Stimulated activated CD4-positive, alpha-beta T cell treated with anti-CD3 and anti-CD28 coated beads, TNF-alpha, amount 100 ng/mL, for 4 hours (primary cell): ENCODE results near the gene ZNF629.
"Not testable (repeated sequence)": the region's sequence is repeated elsewhere in the genome, so short reads cannot be mapped to it uniquely, and the experiment has no call there.

Experiments used
- DNase-seq, 3 experiments: peaks; one replicate each; pipeline ENCODE4 v3.0.0-alpha.2; 2020; ENCODE audit warnings: low read depth in 3 of 3

Gene ZNF629

DNA sequence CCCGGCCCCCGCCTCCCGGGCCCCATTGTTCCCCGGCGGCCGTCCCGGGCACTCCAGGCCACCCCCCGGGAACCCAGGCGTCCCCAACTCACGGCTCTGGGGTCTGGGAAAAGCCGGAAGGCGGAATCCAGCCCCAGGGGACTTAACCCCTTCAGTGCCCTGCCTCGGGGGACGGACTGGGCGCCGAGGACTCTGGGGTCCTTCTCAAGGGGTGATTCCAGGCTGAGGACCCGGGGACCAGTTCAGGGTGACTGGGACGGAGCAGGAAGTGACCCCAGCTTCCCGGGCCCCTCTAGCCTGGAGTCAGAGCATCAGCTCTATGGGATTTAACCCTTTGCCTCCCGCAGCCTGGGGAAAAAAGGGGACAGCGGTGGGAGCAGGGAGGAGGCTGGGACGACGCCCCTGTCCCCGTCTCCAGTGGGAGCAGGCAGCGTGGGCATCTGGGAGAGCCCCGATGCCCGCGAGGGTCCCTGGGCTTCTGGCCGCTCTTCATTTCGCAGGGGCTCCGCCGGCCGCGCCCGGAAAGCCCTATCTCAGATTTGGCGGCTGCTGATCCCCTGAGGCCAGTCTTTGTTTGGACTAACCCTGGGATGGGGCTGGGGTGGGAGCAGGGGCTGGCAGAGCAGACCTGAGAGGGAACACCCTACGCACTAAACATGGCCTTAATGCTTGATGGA is at the start of gene ZNF629:
ZNF629 (minus strand) TSS at position 270 of the 677 bp plus-strand sequence. CDS start 2,723 bp downstream, outside the sequence.
- no peak for DNase-seq

DNA sequence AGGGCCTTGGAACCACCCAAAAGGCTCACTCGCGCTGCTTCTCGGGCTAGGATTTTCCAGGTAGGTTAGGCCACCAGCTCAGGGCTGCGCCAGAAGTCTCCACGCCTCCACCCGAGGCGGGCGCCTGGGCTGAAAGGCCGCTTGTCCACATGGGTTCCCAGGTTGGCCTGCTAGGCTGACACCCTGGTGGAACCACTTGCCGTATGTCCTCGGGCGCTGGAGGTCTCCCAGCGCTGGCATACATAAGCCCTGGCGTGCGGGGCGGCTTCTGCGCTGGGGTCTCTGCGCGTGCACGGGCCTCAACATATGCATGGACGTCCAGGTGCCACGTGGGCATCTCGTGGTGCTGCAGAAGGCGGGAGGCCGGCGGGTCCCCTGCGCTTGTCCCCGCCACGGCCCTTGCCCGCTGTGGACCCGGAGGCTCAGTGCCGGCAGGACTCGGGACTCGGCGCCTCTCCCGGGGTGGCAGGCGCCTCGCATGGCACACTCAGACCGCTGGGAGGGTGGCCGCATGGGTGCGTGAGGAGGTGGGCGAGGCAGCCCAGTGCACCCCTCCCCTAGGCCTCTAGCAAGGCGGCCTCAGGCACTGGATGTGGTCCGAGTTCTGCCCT is 47.2 kb upstream of the ZNF629 start:
- DNase-seq: no peak

DNA sequence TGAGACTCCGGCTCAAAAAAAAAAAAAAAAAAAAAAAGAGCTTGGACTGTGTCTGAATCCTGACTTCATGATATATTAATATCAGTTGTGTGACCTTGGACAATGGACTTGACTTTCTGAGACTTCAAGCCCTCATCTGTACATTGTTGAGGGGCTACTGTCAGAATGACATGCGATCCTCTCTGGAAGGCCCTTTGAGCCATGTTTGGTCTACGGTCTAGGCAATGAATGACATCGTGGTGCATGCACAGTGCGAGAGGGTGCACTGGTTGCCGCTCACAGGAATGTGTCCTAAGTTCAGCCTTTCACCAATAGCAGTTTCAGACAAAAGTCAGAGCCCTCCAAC is 43.0 kb upstream of the ZNF629 start:
- no peak for DNase-seq

GRCh38 chr16:30829130-30830071 is 42.4 kb upstream of the ZNF629 start:
- DNase-seq: no peak

DNA sequence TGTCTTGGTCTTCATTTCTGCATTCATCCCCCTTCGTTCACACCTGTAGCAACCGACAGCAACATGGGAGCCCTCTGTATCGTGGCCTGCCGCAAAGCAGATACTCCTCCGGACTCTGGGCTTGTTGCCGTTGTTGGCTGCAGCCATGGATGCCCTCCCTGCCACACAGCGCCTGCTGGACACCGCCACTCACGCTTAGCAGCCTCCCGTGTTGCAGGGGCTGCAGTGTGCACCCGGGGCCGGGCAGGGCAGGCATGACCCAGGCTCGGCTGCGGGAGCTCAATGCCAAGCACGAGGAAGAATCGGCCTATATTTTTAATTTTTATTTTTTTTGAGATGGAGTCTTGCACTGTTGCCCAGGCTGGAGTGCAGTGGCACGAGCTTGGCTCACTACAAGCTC is 34.9 kb upstream of the ZNF629 start:
- DNase-seq: no peak

GRCh38 chr16:30821441-30821840 is 34.4 kb upstream of the ZNF629 start:
- not testable (repeated sequence) for DNase-seq

DNA sequence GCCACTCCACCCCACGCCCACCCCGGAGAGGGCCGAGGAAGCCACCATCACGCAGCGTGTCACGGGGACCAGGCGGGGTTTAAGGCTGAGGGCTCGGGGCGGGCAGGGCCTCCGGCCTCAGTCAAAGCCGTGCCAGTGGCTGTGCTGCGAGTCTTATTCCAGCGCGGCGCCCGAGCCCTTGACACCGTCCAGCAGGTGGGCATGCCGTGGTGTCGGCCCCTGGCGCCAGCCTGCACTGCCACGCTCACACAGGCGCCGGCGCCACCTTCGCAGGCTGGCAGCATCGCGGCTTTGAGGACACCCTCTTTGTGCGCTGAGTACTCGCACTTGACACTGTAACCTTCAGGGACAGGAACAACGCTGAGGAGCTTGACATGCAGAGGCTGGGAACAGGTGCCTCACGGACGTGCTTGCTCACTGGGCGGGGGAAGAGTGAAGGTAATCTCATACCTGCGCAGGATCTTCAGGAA is 34.0 kb upstream of the ZNF629 start:
- DNase-seq: no peak

DNA sequence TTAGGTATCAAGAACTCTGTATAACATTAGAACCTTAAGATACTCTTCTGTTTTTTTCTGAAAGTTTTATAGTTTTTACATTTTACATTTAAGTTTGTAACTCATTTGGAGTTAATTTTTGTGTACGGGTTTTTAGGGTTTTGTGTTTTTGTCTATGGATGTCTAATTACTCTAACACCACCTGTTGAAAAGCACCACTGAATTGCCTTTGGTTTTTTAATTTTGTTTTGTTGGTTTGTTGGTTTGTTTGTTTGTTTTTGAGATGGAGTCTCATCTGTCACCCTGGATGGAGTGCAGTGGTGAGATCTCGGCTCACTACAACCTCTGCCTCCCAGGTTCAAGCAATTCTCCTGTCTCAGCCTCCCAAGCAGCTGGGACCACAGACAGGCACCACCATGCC is 29.8 kb upstream of the ZNF629 start:
- DNase-seq: no peak

DNA sequence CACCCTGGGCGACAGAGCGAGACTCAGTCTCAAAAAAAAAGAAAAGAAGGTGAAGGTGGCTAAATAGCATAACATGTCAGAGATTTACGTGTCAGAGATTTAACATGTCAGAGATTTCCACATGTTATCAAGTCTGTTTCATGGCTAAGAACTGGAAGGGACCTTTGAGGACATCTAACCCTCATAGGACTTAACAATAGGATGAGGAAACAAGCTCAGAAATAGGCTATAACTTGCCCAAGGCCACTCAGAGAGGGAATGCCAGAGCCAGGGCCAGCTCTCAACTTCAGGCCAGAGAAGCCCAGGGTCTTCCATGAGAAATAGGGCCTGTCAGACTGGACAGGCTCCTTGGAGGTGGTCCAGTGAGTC is 26.8 kb upstream of the ZNF629 start:
- no peak for DNase-seq

- not testable (repeated sequence) for DNase-seq
These were observed 22.7 kb upstream of the ZNF629 start for GRCh38 chr16:30809675-30810074.

DNA sequence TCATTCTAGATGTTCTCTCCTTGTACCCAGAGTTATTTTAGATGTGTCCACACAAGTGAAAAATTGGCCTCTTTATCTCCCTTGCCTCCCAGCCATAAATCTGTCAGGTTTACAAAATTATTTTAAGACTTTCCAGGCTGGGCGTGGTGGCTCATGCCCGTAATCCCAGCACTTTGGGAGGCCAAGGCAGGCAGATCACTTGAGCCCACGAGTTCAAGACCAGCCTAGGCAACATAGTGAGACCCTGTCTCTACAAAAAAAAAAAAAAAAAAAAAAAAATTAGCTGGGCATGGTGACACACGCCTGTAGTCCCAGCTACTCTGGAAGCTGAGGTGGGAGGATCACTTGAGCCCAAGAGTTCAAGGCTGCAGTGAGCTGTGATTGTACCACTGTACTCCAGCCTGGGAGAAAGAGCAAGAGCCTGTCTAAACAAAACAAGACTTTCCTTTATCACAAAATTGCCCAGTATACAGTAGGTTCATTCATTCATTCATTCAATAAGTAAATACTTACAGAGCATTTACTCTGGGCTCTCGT is 22.0 kb upstream of the ZNF629 start:
- DNase-seq: not testable (repeated sequence)

- DNase-seq: no peak
These were observed 21.1 kb upstream of the ZNF629 start for GRCh38 chr16:30808146-30808545.

- DNase-seq: peak in 2 of 3 experiments; percentile 28 to 47
These were observed 18.6 kb upstream of the ZNF629 start for GRCh38 chr16:30805370-30806169.

DNA sequence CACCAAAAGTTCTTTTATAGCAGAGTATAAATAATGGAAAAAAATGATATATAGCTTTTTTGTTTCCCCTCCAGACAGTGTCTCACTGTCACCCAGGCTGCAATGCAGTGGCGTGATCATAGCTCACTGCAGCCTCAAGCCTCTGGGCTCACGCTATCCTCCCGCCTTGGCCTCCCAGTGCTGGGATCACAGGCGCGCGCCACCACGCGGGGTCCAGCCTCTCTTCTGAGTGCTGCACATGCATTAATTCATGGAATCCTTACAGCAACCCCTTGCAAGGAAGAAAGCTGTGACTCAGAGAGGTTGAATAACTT is 18.0 kb upstream of the ZNF629 start:
- no peak for DNase-seq

- no peak for DNase-seq
These were observed 15.9 kb upstream of the ZNF629 start for GRCh38 chr16:30802936-30803335.

DNA sequence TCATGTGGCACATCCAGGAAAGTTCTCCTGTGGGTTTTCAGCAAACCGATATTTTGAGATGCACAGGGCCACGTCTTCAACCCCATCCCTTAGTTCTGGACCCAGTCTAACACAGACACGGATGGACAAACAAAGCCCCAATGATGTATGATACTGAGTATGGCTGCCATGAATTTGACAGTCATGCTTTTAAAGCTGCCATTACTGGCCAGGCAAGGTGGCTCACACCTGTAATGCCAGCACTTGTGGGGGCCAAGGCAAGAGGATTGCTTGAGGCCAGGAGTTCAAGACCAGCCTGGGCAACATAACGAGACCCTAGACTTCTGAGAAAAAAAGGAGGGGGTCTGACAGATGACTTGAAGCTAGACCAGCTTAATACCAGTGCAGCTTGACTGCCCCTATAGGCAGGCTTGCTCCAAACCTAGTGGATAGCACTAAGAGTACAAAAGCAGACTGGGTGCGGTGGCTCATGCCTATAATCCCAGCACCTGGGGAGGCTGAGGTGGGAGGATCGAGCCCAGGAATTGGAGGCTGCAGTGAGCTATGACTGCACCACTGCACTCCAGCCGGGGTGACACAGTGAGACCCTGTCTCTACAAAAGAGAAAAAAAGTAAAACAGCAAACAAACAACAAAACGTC is 10.8 kb upstream of the ZNF629 start:
- DNase-seq: no peak

DNA sequence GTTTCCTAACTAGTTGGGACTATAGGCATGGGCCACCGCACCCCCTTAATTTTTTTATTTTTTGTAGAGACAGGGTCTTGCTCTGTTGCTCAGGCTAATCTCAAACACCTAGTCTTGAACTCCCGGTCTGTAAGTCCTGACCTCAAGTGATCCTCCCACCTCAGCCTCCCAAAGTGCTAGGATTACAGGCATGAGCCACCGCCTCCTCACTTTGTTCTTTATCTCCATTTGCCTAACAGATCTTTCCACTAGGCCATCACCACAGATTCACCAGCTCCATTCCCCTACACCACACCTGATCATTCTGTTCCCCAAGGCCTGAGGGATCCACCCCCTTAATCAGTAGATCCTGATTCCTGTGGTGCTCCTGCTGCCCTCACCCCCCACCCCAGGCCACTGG is 7.6 kb upstream of the ZNF629 start:
- no peak for DNase-seq

DNA sequence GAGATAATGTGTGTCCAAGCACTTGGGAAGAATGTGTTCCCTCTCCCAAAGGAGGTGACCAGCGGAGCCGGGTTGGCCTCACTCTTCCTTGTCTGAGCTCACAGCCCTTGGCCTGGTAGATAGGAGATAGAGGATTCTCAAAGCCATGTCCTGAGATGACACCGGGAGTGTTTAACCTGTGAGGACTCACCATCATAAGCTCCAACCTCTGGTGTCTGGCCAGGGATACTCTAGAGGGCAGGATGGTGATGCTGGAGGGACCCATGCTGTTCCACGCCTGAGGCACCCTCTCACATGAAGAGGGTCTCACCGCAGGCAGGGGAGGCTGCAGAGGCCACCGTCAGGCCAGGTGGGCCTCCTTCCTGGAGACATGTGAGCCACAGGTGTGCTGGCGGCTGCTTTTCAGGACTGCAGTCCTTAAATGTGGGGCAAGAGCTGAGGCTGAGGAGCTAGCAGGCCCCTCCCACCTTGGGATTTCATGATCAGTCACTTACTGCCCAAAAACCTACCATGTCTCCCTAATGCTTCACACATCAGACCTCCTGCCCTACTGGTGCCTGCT is 6.6 kb upstream of the ZNF629 start:
- no peak for DNase-seq

DNA sequence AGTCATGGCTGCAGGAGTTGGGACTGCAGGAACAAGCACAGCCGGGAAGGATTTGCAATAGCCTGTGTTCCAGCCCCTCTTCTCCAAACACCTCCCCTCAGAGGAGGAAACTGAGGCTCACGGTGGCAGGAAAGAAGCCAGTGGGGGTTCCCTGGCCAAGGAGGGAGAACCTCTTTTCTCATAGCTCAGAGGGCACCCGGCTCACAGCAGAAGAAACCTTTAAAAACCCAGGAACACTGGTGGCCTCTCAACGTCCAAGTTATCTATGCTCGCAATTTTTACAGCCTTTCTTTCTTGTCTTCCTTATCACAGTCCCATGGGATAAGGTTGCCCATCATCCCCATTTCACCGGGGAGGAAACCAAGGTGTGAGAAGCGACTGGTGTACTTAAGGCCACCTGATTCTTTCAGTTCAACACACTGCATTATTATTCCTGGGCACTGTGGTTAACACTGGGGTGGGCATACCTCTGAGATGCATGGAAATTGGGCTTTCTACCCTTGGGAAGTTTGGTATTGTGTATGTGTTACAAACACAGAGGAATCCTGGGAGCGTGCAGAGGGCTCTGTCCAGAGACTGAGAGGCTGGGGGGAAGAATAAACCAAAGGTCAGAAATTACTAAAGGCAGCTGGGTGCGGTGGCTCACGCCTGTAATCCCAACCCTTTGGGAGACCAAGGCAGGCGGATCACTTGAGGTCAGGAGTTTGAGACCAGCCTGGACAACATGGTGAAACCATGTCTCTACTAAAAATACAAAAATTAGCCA is 791 bp upstream of the ZNF629 start:
- no peak for DNase-seq
